AG04450 (cell line): ENCODE data around the gene STAB1. TPM values are rescaled to one million over a fixed set of nuclear protein-coding genes. Genes with fewer than 3 reads are reported as not detected.

Experiments used
- CTCF ChIA-PET: fragments of 300-600, 350-600 bp; formaldehyde crosslinking; extraction: SDS; loops from one replicate; lab custom pipeline; 2022; ENCODE audit warnings: antibody characterized with exemption, inconsistent platforms; lab: Charles Lee
- POLR2A ChIA-PET: fragments of 350-600 bp; formaldehyde crosslinking; extraction: SDS; loops from one replicate; lab custom pipeline; 2021; ENCODE audit warnings: antibody characterized with exemption, inconsistent platforms; lab: Yijun Ruan, JAX
- DNase-seq: peaks from one replicate; pipeline ENCODE4 v3.0.0-alpha.2; 2011; ENCODE audit warnings: low read depth, low spot score
- H3K27ac ChIP-seq: one replicate; pipeline ENCODE4 v1.5.1; 2012; ENCODE audit warnings: low read depth, low read length, control low read depth
- H3K27me3 ChIP-seq: one replicate; pipeline ENCODE4 v1.6.0; 2012; ENCODE audit warnings: low read length; ENCODE audit not compliant: control insufficient read depth, insufficient read depth
- H3K4me3 ChIP-seq: 2 replicates; pipeline ENCODE4 v1.5.1; 2011; ENCODE audit warnings: mild to moderate bottlenecking, low read depth, low read length, control low read depth
- H3K9me3 ChIP-seq: 2 replicates; pipeline ENCODE4 v1.5.1; 2012; ENCODE audit warnings: low read length; ENCODE audit not compliant: control insufficient read depth, insufficient read depth
- polyA plus RNA-seq: library from polyadenylated mRNA; depleted of rRNA; stranded (reverse); fragments of >200 nt; gene quantifications from 2 replicates; pipeline ENCODE4 v1.2.3, GENCODE V29; 2011
- TF ChIP-seq, protein P1 (sequence below): IDR thresholded peaks from 2 replicates; pipeline ENCODE4 v1.5.1; 2011; ENCODE audit warnings: low read depth, low read length, control low read depth, inconsistent platforms

STAB1 gene
- polyA plus RNA-seq, 1 experiment = 0.02 TPM

DNA sequence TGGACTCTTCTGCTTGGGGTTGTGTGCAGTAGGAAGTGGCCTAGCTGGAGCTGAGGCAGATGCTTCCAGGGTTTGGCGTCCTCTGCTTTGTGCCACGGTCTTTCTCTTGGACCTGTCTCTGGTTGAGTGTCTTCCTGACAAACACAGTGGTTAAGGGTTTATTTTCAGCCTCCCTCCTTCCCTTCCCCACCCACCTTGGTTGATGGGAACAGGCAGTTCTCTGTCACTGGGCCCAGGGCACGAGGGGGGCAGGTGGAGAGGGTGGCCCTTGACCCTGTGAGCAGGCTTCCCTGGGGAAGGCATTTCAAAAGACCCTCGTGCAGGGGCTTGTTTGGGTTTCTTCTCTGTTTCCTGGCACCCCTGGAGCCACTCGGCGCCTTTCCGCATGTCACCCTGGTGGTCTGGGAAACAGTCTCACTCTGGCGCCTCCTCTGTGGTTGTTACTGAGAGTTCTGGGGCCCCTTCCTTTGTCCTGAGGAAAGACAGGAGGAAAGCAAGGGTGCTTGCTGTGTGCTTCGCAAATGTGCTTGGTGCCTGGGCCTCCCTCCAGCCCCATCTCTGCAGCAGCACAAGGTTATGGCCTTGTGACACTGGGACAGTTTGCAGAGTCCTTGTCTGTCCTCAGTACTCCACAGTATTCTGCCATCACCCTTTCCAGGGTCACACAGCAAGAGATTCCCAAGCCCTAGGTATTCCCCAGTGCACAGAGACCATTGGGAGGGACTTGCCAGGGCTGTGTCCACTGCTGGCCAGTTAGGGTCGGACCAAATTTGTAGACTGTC, 10.3 kb upstream of the STAB1 start:
- ChIA-PET CTCF (no interaction called here), POLR2A (no interaction called here)
- no peak overlapping the region for H3K4me3 ChIP-seq
- H3K9me3 ChIP-seq = no peaks in the 10 kb centered on the region; the same call in 1 of the 2 replicates
- H3K27me3 ChIP-seq = no peaks in the 10 kb centered on the region
- DNase-seq = no peak
- TF ChIP-seq, protein P1, sequence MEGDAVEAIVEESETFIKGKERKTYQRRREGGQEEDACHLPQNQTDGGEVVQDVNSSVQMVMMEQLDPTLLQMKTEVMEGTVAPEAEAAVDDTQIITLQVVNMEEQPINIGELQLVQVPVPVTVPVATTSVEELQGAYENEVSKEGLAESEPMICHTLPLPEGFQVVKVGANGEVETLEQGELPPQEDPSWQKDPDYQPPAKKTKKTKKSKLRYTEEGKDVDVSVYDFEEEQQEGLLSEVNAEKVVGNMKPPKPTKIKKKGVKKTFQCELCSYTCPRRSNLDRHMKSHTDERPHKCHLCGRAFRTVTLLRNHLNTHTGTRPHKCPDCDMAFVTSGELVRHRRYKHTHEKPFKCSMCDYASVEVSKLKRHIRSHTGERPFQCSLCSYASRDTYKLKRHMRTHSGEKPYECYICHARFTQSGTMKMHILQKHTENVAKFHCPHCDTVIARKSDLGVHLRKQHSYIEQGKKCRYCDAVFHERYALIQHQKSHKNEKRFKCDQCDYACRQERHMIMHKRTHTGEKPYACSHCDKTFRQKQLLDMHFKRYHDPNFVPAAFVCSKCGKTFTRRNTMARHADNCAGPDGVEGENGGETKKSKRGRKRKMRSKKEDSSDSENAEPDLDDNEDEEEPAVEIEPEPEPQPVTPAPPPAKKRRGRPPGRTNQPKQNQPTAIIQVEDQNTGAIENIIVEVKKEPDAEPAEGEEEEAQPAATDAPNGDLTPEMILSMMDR = no peak
- peak overlapping the region; percentile 21 for H3K27ac ChIP-seq

DNA sequence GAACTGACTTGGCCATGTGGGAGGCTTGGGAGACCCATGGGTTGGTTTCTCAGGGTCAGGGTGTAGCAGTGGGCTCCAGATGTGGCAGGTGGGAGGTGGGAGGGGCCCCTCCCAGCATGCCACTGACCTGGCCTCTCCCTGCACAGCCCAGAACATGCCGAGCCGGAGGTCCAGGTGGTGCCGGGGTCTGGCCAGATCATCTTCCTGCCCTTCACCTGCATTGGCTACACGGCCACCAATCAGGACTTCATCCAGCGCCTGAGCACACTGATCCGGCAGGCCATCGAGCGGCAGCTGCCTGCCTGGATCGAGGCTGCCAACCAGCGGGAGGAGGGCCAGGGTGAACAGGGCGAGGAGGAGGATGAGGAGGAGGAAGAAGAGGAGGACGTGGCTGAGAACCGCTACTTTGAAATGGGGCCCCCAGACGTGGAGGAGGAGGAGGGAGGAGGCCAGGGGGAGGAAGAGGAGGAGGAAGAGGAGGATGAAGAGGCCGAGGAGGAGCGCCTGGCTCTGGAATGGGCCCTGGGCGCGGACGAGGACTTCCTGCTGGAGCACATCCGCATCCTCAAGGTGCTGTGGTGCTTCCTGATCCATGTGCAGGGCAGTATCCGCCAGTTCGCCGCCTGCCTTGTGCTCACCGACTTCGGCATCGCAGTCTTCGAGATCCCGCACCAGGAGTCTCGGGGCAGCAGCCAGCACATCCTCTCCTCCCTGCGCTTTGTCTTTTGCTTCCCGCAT, 7.9 kb upstream of the STAB1 start:
- ChIA-PET CTCF (interaction anchor here (0.6 kb wide), 1 partner anchor 82 kb away, joined by 4 read pairs; no protein-coding TSS in a partner anchor), POLR2A (no interaction called here)
- TF ChIP-seq, protein P1 = no peak
- no peak overlapping the region for H3K27ac ChIP-seq
- no peaks in the 10 kb centered on the region; the same call in 1 of the 2 replicates for H3K9me3 ChIP-seq
- no peaks in the 10 kb centered on the region for H3K27me3 ChIP-seq
- no peak for DNase-seq
- H3K4me3 ChIP-seq = no peak overlapping the region

GRCh38 chr3:52487788-52488691, 7.1 kb upstream of the STAB1 start:
- Histone ChIP-seq H3K27ac (no peak overlapping the region), H3K9me3 (no peaks in the 10 kb centered on the region; the same call in 1 of the 2 replicates), H3K27me3 (no peaks in the 10 kb centered on the region), H3K4me3 (no peak overlapping the region)
- ChIA-PET POLR2A (no interaction called here), CTCF (no interaction called here)
- TF ChIP-seq, protein P1 = no peak
- no peak for DNase-seq

DNA sequence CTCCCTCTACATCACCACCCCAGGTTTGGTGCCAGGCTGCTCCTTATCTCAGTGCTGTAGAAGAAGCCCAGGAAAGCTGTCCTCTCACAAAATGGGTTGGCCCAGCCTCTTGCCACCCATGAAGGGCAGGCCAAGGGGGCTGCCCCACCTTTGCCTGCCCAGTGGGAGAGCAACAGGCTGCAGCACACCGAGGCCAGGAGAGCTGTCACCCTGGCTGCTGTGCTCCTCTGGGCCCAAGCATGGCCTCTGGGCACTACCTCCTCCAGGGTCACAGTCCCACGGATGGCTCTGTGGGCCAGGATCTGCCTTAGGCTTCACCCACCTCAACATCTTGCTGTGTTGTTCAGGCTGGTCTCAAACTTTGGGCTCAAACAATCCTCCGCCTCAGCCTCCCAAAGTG, 6.4 kb upstream of the STAB1 start:
- Histone ChIP-seq H3K4me3 (no peak overlapping the region), H3K27ac (no peak overlapping the region), H3K9me3 (no peaks in the 10 kb centered on the region), H3K27me3 (no peaks in the 10 kb centered on the region)
- TF ChIP-seq, protein P1 = no peak
- no peak for DNase-seq
- ChIA-PET POLR2A (no interaction called here), CTCF (interaction anchor here (1.0 to 2.0 kb wide), 2 partner anchors 17 to 76 kb away, joined by 6 to 9 read pairs; no protein-coding TSS in a partner anchor)
